ENCODE results near the gene DCLK2.
"Not testable (repeated sequence)": the region's sequence is repeated elsewhere in the genome, so short reads cannot be mapped to it uniquely, and the experiment has no call there.

DCLK2 gene

GRCh38 chr4:150140774-150141400, 62.6 kb downstream of the DCLK2 start:
- Mint-ChIP-seq H3K9me3 (no peaks in the 10 kb centered on the region), H3K4me1 (ENCODE audit: low read depth) (no peaks in the 10 kb centered on the region), H3K27me3 (ENCODE audit: low read depth) (peaks cover 1% of the 10 kb centered on the region), H3K4me3 (no peak overlapping the region), H3K27ac (no peak overlapping the region), H3K36me3 (ENCODE audit: low read depth) (no peaks in the 10 kb centered on the region)

DNA sequence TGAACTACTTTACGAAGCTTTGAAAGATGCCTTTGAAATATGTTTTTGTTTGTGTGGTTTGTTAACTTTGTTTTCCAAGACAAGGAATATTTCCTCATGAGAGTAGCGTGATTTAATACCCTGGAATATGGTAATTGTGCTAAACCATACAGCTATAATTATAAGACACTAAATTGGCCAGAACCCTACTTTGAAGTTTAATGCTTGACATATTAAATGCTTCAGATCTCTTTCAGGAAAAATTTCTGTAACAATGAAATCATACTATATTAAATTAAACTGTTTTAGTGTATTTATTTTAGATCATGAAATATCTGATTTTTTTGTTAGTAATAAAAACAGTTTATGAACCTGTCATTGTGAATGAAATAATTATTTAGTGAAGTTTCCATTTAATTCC, 63.5 kb downstream of the DCLK2 start:
- no peaks in the 10 kb centered on the region for H3K9me3 Mint-ChIP-seq
- H3K36me3 Mint-ChIP-seq (ENCODE audit: low read depth), result no peaks in the 10 kb centered on the region
- no peaks in the 10 kb centered on the region for H3K27me3 Mint-ChIP-seq (ENCODE audit: low read depth)
- no peak overlapping the region for H3K4me3 Mint-ChIP-seq
- H3K4me1 Mint-ChIP-seq (ENCODE audit: low read depth), result no peaks in the 10 kb centered on the region
- H3K27ac Mint-ChIP-seq, result no peak overlapping the region

GRCh38 chr4:150142831-150143230, 64.6 kb downstream of the DCLK2 start:
- Mint-ChIP-seq H3K4me1 (ENCODE audit: low read depth) (no peaks in the 10 kb centered on the region), H3K36me3 (ENCODE audit: low read depth) (no peaks in the 10 kb centered on the region), H3K27me3 (ENCODE audit: low read depth) (no peaks in the 10 kb centered on the region), H3K4me3 (no peak overlapping the region), H3K9me3 (no peaks in the 10 kb centered on the region), H3K27ac (no peak overlapping the region)

DNA sequence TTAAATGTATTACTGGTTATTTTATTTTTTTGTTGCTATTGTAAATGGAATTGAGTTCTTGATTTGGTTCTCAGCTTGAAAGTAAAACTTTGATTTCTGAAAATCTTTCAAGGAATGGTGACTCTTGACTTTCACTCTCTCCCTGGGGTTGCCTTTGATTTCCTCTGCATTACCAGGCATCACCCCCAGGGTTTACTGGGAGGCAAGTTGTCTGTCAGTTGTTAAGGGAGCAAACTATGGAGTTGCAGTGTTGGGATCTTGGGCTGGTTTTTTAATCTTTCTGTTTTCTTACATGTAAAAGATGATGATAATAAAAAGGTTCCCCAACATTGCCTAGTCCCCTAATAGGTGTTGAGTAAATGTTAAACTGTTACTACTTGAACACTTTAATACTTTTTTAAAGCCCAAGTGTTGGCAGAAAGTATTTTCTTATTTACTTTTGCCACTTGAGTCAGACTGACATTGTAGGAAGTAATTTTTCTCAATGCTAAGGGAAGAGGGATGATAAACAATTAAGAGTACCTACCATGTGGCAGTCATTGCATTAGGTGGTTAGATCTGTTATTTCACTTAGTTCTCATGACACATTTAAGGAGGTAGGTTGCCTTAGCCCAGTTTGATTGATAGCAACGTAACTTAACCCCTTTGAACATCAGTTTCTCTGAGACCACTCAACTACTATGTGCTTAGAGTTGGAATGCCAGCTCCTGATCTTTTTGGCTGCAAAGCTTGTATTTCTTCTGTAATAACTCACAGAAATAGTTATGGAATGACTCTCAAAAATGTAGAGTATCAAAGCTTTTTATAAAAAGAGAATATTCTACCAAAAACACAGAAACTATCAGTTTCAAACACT, 67.1 kb downstream of the DCLK2 start:
- no peaks in the 10 kb centered on the region for H3K27me3 Mint-ChIP-seq (ENCODE audit: low read depth)
- no peak overlapping the region for H3K4me3 Mint-ChIP-seq
- no peaks in the 10 kb centered on the region for H3K4me1 Mint-ChIP-seq (ENCODE audit: low read depth)
- no peaks in the 10 kb centered on the region for H3K9me3 Mint-ChIP-seq
- no peaks in the 10 kb centered on the region for H3K36me3 Mint-ChIP-seq (ENCODE audit: low read depth)
- no peak overlapping the region for H3K27ac Mint-ChIP-seq

GRCh38 chr4:150145946-150146340, 67.7 kb downstream of the DCLK2 start:
- Mint-ChIP-seq H3K27me3 (ENCODE audit: low read depth) (no peaks in the 10 kb centered on the region), H3K4me3 (no peak overlapping the region), H3K4me1 (ENCODE audit: low read depth) (no peaks in the 10 kb centered on the region), H3K36me3 (ENCODE audit: low read depth) (no peaks in the 10 kb centered on the region), H3K9me3 (no peaks in the 10 kb centered on the region), H3K27ac (no peak overlapping the region)

DNA sequence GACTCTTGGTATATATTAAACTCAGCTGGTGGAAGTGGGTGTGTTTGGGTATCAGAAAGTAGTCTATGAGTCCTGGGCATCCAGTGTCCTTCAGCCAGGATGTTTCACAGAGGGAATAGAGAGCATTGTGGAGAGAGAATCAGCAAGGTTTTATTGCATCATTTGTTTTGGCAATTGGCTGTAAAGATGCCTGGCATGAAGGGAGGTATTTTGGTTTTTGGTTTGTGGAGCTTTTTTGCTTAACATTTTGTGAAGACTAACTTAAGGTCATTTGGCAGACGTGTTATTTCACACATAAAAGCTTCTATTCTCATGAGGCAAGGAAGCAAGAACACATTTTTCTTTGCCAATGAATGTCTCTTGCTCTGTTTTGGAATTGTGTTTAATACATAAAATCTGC, 71.1 kb downstream of the DCLK2 start:
- no peaks in the 10 kb centered on the region for H3K27me3 Mint-ChIP-seq (ENCODE audit: low read depth)
- H3K27ac Mint-ChIP-seq, result no peak overlapping the region
- no peaks in the 10 kb centered on the region for H3K9me3 Mint-ChIP-seq
- H3K36me3 Mint-ChIP-seq (ENCODE audit: low read depth), result no peaks in the 10 kb centered on the region
- H3K4me3 Mint-ChIP-seq, result no peak overlapping the region
- no peaks in the 10 kb centered on the region for H3K4me1 Mint-ChIP-seq (ENCODE audit: low read depth)

- Mint-ChIP-seq H3K36me3 (ENCODE audit: low read depth) (no peaks in the 10 kb centered on the region), H3K4me1 (ENCODE audit: low read depth) (no peaks in the 10 kb centered on the region), H3K27ac (no peak overlapping the region), H3K9me3 (no peaks in the 10 kb centered on the region), H3K4me3 (no peak overlapping the region), H3K27me3 (ENCODE audit: low read depth) (no peaks in the 10 kb centered on the region)
These were observed 72.4 kb downstream of the DCLK2 start for GRCh38 chr4:150150629-150151062.

- Mint-ChIP-seq H3K27ac (no peak overlapping the region), H3K9me3 (no peaks in the 10 kb centered on the region), H3K4me3 (no peak overlapping the region), H3K27me3 (ENCODE audit: low read depth) (no peaks in the 10 kb centered on the region), H3K4me1 (ENCODE audit: low read depth) (no peaks in the 10 kb centered on the region), H3K36me3 (ENCODE audit: low read depth) (no peaks in the 10 kb centered on the region)
These were observed 74.5 kb downstream of the DCLK2 start for GRCh38 chr4:150152766-150153165.

DNA sequence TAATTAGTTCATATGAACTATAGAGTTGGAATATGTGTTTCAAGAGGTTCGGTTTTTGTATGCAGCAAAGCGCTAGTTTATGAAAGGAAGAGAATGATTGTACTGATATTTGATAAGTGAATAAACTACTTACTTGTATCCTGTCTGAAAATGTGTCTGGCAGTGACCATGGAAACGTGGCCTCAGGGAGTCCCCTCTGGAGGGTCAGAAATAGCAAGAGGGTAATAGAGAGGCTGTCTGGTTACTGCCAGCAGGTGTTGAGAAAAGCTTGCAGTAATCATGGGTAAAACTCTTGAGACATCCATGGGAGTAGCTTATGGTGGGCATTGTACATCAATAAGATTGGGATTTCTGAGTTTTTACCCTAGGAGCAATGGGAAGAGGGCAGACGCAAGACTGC, 77.1 kb downstream of the DCLK2 start:
- H3K4me1 Mint-ChIP-seq (ENCODE audit: low read depth), result no peaks in the 10 kb centered on the region
- H3K27me3 Mint-ChIP-seq (ENCODE audit: low read depth), result no peaks in the 10 kb centered on the region
- H3K27ac Mint-ChIP-seq, result no peak overlapping the region
- no peaks in the 10 kb centered on the region for H3K9me3 Mint-ChIP-seq
- no peaks in the 10 kb centered on the region for H3K36me3 Mint-ChIP-seq (ENCODE audit: low read depth)
- H3K4me3 Mint-ChIP-seq, result no peak overlapping the region

- no peaks in the 10 kb centered on the region for H3K36me3 Mint-ChIP-seq (ENCODE audit: low read depth)
- H3K27me3 Mint-ChIP-seq (ENCODE audit: low read depth), result no peaks in the 10 kb centered on the region
- H3K9me3 Mint-ChIP-seq, result no peaks in the 10 kb centered on the region
- H3K4me1 Mint-ChIP-seq (ENCODE audit: low read depth), result no peaks in the 10 kb centered on the region
- no peak overlapping the region for H3K27ac Mint-ChIP-seq
- H3K4me3 Mint-ChIP-seq, result no peak overlapping the region
These were observed 78.3 kb downstream of the DCLK2 start for GRCh38 chr4:150156543-150156942.

DNA sequence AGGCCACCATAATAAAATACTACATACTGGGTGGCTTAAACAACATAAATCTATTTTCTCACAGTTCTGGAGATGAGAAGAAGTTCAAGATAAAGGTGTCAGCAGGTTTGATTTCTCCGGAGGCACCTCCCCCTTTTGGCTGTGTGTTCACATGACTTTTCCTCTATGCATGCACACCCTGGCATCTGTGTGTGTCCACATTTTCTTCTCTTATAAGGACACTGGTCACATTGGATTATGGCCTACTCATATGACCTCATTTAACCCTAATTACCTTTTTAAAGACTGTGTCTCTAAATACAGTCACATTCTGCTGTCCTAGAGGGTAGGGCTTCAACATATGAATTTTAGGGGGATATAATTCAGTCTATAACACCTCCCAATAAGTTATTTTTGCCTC, 79.8 kb downstream of the DCLK2 start:
- H3K9me3 Mint-ChIP-seq, result no peaks in the 10 kb centered on the region
- H3K4me3 Mint-ChIP-seq, result no peak overlapping the region
- H3K27me3 Mint-ChIP-seq (ENCODE audit: low read depth), result no peaks in the 10 kb centered on the region
- H3K4me1 Mint-ChIP-seq (ENCODE audit: low read depth), result no peaks in the 10 kb centered on the region
- H3K27ac Mint-ChIP-seq, result no peak overlapping the region
- no peaks in the 10 kb centered on the region for H3K36me3 Mint-ChIP-seq (ENCODE audit: low read depth)

GRCh38 chr4:150160473-150160872, 82.2 kb downstream of the DCLK2 start:
- Mint-ChIP-seq H3K4me1 (ENCODE audit: low read depth) (no peaks in the 10 kb centered on the region), H3K36me3 (ENCODE audit: low read depth) (no peaks in the 10 kb centered on the region), H3K4me3 (no peak overlapping the region), H3K27me3 (ENCODE audit: low read depth) (no peaks in the 10 kb centered on the region), H3K27ac (no peak overlapping the region), H3K9me3 (no peaks in the 10 kb centered on the region)

GRCh38 chr4:150161109-150161508, 82.9 kb downstream of the DCLK2 start:
- H3K4me3 Mint-ChIP-seq, result no peak overlapping the region
- no peak overlapping the region for H3K27ac Mint-ChIP-seq
- no peaks in the 10 kb centered on the region for H3K4me1 Mint-ChIP-seq (ENCODE audit: low read depth)
- H3K36me3 Mint-ChIP-seq (ENCODE audit: low read depth), result no peaks in the 10 kb centered on the region
- no peaks in the 10 kb centered on the region for H3K27me3 Mint-ChIP-seq (ENCODE audit: low read depth)
- no peaks in the 10 kb centered on the region for H3K9me3 Mint-ChIP-seq

DNA sequence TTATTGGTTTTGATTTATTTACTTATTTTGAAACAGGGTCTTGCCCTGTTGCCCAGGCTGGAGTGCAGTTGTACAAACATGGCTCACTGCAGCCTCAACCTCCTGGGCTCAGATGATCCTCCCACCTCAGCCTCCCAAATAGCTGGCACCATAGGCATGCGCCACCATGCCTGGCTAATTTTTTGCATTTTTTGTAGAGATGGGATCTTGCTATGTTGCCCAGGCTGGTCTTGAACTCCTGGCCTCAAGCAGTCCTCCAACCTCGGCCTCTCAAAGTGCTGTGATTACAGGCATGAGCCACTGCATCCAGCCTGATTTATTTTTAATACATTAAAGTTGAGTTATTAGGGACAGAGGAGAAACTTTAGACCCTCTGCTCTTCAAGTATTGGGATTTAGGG, 83.8 kb downstream of the DCLK2 start:
- H3K9me3 Mint-ChIP-seq; H3K27ac Mint-ChIP-seq; H3K4me1 Mint-ChIP-seq (ENCODE audit: low read depth); H3K27me3 Mint-ChIP-seq (ENCODE audit: low read depth); H3K4me3 Mint-ChIP-seq; H3K36me3 Mint-ChIP-seq (ENCODE audit: low read depth): not testable (repeated sequence)

DNA sequence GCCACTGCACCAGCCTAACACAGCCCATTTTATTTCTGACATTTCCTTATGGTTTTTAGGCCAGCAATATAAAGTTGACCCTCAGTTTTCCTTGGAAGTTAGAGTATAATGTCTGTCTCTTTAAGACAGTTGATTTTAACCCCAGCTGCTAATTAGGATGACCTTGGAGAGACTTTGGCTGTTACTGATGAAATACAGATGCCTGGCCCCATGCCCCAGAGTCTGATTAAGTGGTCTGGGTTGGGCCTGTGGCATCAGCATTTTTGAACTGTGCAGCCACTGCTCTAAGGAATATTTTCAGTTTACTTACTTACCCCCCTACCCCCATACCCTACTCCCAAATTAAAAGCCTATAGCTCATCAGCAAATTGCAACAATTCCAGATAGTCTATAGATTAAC, 85.8 kb downstream of the DCLK2 start:
- Mint-ChIP-seq H3K36me3 (ENCODE audit: low read depth) (no peaks in the 10 kb centered on the region), H3K27ac (no peak overlapping the region), H3K27me3 (ENCODE audit: low read depth) (no peaks in the 10 kb centered on the region), H3K9me3 (no peaks in the 10 kb centered on the region), H3K4me1 (ENCODE audit: low read depth) (no peaks in the 10 kb centered on the region), H3K4me3 (no peak overlapping the region)

Data from T-helper 1 cell treated with Interleukin-12 subunit alpha and Interleukin-12 subunit beta and Interleukin-4 antibody, amounts not matched to agents 30 μg/mL and 1 μg/mL, for 36 hours (primary cell).